Ishikawa (cell line): ENCODE measurements around the gene DCAF17.
A peak's percentile ranks its signal among the peaks of the same experiment; 100 is the strongest.

ENCODE experiments used
- CEBPB ChIP-seq: IDR thresholded peaks from 2 replicates; pipeline ENCODE4 v1.6.1; 2012
- CREB1 ChIP-seq: IDR thresholded peaks from 2 replicates; pipeline ENCODE4 v1.6.1; 2012; ENCODE audit warnings: low read depth
- EGR1 ChIP-seq: IDR thresholded peaks from 2 replicates; pipeline ENCODE4 v1.6.1; 2012
- EP300 ChIP-seq: IDR thresholded peaks from 2 replicates; pipeline ENCODE4 v1.6.1; 2012; ENCODE audit warnings: borderline replicate concordance
- FOXM1 ChIP-seq: IDR thresholded peaks from 2 replicates; pipeline ENCODE4 v1.6.1; 2012; ENCODE audit warnings: low read depth, borderline replicate concordance
- NFIC ChIP-seq: IDR thresholded peaks from 2 replicates; pipeline ENCODE4 v1.6.1; 2012
- RAD21 ChIP-seq: IDR thresholded peaks from 2 replicates; pipeline ENCODE4 v1.6.1; 2012; ENCODE audit warnings: low read depth
- TAF1 ChIP-seq: IDR thresholded peaks from 2 replicates; pipeline ENCODE4 v1.6.1; 2012; ENCODE audit warnings: low read depth, mild to moderate bottlenecking
- TCF12 ChIP-seq: IDR thresholded peaks from 2 replicates; pipeline ENCODE4 v1.6.1; 2012; ENCODE audit warnings: low read depth
- TEAD4 ChIP-seq: IDR thresholded peaks from 2 replicates; pipeline ENCODE4 v1.6.1; 2012
- YY1 ChIP-seq: IDR thresholded peaks from 2 replicates; pipeline ENCODE4 v1.6.1; 2012; ENCODE audit warnings: low read depth
- ZBTB7A ChIP-seq: IDR thresholded peaks from 2 replicates; pipeline ENCODE4 v1.6.1; 2012; ENCODE audit warnings: low read depth
- TF ChIP-seq, protein P1 (sequence below): IDR thresholded peaks from 2 replicates; pipeline ENCODE4 v1.6.1; 2012; ENCODE audit warnings: low read depth, mild to moderate bottlenecking
- TF ChIP-seq, protein P2 (sequence below): IDR thresholded peaks from 2 replicates; pipeline ENCODE4 v1.6.1; 2012
- TF ChIP-seq, protein P3 (sequence below): IDR thresholded peaks from 2 replicates; pipeline ENCODE4 v1.6.1; 2012

Gene DCAF17

DNA sequence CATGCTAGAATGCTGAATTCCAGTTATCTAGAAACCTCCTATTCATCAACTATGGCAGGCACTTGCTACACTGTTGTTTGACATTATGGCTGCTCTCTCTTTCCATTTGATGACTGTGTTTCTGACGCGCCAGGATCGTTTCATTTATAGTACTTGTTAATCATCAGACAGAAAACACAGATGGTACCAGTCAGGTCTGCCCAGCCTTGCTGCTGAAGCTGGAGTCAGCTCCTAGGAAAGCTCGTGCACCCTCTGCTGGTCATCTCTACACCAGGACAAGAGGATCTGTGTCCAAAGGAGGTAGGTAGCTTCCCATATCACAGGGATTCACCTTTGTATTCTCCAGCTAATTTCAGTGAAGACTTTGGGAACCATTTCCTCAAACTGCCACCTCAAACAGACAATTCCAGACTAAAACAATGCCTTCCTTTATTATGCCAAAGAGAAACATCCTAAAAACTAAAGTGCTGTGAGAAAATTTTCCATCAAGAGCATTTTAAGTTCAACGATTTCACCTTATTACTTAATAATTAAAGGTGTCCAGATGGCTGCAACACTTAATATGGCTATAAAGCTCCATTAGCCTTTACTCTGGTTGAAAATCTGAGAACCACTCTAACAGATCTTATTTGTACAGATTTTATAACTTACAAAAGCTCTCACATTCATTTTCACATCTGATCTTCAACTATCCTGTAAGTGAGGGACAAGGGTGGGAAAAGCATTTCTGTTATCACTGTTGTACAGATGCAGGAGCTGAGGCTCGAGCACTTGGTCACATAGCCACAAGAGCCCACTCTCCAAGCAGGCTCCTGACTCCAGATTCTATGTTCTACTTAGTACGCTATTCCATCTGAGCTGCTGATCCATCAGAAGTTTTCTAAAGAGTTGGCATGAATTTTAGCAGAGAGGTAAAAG is 17.8 kb upstream of the DCAF17 start:
- peak; percentile 95 for TF ChIP-seq RAD21
- no peak for TF ChIP-seq TEAD4

DNA sequence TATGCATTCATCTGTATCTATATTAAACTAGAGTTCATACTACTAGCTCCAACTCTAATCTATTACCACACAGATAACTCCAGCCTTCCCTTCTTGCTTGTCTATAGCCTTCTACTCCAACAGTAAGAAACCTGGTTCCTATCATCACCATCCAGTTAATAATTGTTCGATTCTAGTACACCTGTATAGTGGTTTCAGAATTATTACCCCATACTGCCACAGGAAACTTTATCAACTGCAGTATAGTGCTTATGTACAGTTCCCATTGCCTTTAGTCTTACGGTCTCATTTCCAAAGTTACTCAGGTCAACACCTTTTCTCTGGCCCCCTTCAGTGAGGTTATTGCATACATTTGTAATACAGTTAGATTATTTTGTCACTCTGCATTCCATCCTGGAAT is 14.7 kb upstream of the DCAF17 start:
- TF ChIP-seq TCF12, result no peak
- TF ChIP-seq ZBTB7A, result no peak
- no peak for TF ChIP-seq FOXM1
- TF ChIP-seq CREB1, result no peak
- TF ChIP-seq, protein P1, sequence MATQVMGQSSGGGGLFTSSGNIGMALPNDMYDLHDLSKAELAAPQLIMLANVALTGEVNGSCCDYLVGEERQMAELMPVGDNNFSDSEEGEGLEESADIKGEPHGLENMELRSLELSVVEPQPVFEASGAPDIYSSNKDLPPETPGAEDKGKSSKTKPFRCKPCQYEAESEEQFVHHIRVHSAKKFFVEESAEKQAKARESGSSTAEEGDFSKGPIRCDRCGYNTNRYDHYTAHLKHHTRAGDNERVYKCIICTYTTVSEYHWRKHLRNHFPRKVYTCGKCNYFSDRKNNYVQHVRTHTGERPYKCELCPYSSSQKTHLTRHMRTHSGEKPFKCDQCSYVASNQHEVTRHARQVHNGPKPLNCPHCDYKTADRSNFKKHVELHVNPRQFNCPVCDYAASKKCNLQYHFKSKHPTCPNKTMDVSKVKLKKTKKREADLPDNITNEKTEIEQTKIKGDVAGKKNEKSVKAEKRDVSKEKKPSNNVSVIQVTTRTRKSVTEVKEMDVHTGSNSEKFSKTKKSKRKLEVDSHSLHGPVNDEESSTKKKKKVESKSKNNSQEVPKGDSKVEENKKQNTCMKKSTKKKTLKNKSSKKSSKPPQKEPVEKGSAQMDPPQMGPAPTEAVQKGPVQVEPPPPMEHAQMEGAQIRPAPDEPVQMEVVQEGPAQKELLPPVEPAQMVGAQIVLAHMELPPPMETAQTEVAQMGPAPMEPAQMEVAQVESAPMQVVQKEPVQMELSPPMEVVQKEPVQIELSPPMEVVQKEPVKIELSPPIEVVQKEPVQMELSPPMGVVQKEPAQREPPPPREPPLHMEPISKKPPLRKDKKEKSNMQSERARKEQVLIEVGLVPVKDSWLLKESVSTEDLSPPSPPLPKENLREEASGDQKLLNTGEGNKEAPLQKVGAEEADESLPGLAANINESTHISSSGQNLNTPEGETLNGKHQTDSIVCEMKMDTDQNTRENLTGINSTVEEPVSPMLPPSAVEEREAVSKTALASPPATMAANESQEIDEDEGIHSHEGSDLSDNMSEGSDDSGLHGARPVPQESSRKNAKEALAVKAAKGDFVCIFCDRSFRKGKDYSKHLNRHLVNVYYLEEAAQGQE, result no peak
- TF ChIP-seq EGR1, result no peak
- TF ChIP-seq, protein P2, sequence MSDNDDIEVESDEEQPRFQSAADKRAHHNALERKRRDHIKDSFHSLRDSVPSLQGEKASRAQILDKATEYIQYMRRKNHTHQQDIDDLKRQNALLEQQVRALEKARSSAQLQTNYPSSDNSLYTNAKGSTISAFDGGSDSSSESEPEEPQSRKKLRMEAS, result no peak
- TF ChIP-seq TAF1, result no peak
- no peak for TF ChIP-seq EP300
- no peak for TF ChIP-seq NFIC
- TF ChIP-seq CEBPB, result no peak
- no peak for TF ChIP-seq RAD21
- no peak for TF ChIP-seq YY1
- TF ChIP-seq, protein P3, sequence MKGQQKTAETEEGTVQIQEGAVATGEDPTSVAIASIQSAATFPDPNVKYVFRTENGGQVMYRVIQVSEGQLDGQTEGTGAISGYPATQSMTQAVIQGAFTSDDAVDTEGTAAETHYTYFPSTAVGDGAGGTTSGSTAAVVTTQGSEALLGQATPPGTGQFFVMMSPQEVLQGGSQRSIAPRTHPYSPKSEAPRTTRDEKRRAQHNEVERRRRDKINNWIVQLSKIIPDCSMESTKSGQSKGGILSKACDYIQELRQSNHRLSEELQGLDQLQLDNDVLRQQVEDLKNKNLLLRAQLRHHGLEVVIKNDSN, result no peak
- TF ChIP-seq TEAD4, result no peak

DNA sequence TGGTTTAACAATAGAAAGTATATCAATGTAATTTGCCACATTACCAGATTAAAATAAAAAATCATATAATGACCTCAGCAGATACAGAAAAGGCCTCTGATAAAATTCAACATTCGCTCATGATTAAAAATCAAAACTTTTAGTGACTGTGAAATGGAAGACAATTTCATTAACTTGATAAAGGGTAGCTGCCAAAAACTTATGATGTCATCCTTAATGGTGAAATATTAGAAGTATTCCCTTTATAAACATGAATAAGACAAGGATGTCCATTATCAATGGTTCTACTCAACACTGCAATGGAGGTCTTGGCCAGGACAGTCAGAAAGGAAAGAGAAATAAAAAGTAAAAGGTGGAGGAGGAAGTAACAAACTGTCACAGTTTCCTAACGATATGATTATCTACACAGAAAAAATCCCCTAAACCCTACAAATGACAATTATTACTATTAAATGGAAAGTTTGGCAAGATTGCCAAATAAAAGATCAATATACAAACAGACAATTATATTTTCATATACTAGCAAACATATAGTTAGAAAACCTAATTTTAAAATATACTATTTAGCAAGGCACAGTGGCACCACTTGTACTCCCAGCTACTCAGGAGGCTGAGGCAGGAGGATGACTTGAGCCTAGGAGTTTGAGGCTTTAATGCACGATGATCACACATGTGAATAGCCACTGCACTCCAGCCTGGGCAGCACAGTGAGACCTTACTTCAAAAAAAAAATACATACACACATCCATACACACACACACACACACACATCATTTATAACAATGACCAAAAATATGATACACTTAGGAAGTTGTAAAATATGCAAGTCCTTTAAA is 13.1 kb upstream of the DCAF17 start:
- TF ChIP-seq, protein P2, result no peak
- no peak for TF ChIP-seq CREB1
- no peak for TF ChIP-seq EGR1
- TF ChIP-seq ZBTB7A, result no peak
- TF ChIP-seq EP300, result no peak
- TF ChIP-seq TEAD4, result no peak
- TF ChIP-seq, protein P3, result no peak

DNA sequence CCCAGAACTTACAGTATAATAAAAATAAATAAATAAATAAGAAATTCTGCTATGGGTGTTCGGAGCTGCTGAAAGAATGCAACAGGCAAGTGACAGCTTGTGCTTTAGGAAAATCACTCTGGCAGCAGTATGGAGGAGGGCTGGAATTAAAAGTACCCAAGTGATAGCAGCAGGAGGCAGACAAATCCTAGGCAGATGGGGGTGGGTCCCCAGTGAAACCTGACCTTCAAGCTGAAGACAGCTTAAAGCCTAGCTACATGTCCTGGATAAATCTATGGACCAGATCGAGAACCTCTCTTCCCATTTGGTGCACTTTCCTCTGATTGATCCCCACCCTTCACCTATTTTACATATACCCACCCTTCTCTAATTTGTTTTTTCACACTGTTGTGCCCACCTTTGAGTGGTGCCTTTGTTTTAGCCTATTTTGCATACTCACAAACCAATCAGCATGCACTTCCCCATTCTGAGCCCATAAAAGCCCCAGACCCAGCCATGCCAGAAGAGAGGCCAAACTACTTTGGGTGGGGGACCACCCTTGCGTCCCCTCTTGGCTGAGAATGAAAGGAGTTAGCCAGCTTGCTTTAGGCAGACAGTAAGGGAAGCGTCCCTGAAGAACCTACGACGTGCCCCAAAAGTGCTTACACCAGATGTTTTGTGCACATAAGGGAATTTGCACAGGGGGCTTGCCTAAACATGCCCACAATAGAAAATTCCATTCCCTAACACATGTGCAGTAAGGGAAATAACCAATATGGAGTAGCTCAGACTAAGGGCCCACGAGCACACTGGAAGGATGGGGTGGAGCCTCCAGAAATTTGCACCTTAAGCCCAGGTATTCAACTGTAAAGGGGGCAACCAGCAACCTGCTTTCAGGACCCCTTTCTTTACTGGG is 3.3 kb upstream of the DCAF17 start:
- TF ChIP-seq, protein P3, result no peak
- TF ChIP-seq, protein P2, result no peak
- TF ChIP-seq CREB1, result no peak
- no peak for TF ChIP-seq ZBTB7A
- no peak for TF ChIP-seq FOXM1
- no peak for TF ChIP-seq YY1
- no peak for TF ChIP-seq CEBPB

DNA sequence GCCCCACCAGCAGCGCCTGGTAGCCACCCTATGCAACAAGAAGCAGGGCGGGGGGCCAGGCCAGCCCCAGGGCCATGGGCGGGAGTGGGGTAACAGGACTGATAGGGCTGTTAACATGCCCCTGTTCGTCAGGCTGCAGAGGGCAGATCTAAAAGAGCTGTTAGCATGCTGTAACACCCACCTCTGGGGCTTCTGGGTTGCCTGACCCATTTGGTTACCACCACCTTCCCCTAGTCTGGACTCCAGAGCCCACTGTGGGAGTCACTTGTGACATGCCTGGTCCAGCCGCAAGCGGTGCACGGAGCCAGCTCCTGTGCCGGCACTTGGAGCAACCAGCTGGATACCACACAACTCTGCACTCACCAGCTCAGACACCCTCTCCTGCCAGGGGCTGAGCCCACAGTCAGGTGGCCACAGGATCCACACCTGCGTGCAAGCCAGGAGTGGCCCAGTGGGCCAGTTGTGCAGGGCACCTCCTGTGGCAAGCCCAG is 2.3 kb upstream of the DCAF17 start:
- TF ChIP-seq TEAD4, result no peak

DNA sequence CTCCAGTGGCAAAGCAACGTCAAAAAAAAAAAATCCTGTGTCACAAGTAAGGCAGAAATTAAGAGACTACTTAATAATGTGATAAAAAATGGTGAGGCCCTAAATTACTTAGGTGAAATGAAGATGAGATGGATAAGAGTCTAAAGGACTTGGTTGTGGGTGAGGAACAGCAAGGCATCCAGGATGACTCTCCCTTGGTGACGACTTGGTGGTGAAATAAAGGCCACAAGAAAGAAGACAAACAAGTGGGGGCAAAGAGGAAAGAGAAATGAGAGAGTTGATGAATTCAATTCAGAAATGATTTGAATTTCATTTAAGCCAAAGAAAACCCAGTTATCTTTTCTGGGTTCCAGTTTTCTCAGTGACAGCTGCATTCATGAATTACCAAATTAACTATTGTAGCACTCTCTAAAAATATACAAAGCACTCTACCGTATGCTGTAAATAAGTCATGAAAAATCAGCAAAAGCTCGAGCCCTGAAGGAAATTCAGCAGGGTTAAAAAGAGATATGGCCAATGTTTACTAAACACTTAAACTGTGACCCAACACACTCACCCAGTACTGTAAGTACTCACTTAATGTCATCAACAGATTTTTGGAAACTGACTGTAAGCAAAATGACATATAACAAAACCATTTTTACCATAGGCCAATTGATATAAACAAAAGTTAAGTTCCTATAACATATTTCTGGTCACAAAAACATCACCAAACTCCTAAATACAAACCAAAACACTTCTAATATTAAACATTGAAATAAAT is 1.6 kb upstream of the DCAF17 start:
- TF ChIP-seq FOXM1, result no peak
- no peak for TF ChIP-seq RAD21
- TF ChIP-seq, protein P3, result no peak
- no peak for TF ChIP-seq NFIC
- TF ChIP-seq, protein P2, result no peak
- no peak for TF ChIP-seq TAF1
- TF ChIP-seq EP300, result no peak
- TF ChIP-seq TEAD4, result no peak
- no peak for TF ChIP-seq YY1
- TF ChIP-seq ZBTB7A, result no peak
- no peak for TF ChIP-seq CREB1
- TF ChIP-seq CEBPB, result no peak
- TF ChIP-seq, protein P1, result no peak
- TF ChIP-seq TCF12, result no peak
